ENCODE measurements around the gene KRT36.

GRCh38 chr17:41437254-41437653, 52.5 kb downstream of the KRT36 start:
- TF ChIP-seq NFRKB (IDR thresholded peaks at IDR 0.05) = no peak
- no peak for TF ChIP-seq FOXM1 (IDR thresholded peaks at IDR 0.05; ENCODE audit: borderline replicate concordance)
- no peak for TF ChIP-seq BHLHE40 (IDR thresholded peaks at IDR 0.05; ENCODE audit: borderline replicate concordance)
- no peak for TF ChIP-seq ELF4 (IDR thresholded peaks at IDR 0.05)
- TF ChIP-seq ZNF384 (IDR thresholded peaks at IDR 0.05) = no peak
- no peak for TF ChIP-seq LEF1 (IDR thresholded peaks at IDR 0.05; ENCODE audit: borderline replicate concordance)
- TF ChIP-seq SUZ12 (IDR thresholded peaks at IDR 0.05) = no peak
- no peak for TF ChIP-seq ARNT (IDR thresholded peaks at IDR 0.05)
- no peak for TF ChIP-seq FOXK2 (IDR thresholded peaks at IDR 0.05)
